Panc1 (cell line): Measurements from ENCODE around the gene PPP1R1A.

Source experiments
- POLR2AphosphoS5 ChIP-seq: IDR thresholded peaks from 2 replicates; pipeline ENCODE4 v1.6.1; 2012; ENCODE audit warnings: mild to moderate bottlenecking, low read depth, low read length, moderate library complexity
- REST ChIP-seq, 2 experiments: IDR thresholded peaks; 2 replicates each; pipeline ENCODE4 v1.6.1; 2011 to 2012; ENCODE audit warnings: low read depth in 2 of 2, control low read depth in 1 of 2, low read length in 1 of 2, mild to moderate bottlenecking in 1 of 2, moderate library complexity in 1 of 2; ENCODE audit not compliant: insufficient read depth in 1 of 2
- SIN3A ChIP-seq: IDR thresholded peaks from 2 replicates; pipeline ENCODE4 v1.6.1; 2012; ENCODE audit warnings: low read depth, mild to moderate bottlenecking, low read length, moderate library complexity, borderline replicate concordance; ENCODE audit not compliant: insufficient read depth

DNA sequence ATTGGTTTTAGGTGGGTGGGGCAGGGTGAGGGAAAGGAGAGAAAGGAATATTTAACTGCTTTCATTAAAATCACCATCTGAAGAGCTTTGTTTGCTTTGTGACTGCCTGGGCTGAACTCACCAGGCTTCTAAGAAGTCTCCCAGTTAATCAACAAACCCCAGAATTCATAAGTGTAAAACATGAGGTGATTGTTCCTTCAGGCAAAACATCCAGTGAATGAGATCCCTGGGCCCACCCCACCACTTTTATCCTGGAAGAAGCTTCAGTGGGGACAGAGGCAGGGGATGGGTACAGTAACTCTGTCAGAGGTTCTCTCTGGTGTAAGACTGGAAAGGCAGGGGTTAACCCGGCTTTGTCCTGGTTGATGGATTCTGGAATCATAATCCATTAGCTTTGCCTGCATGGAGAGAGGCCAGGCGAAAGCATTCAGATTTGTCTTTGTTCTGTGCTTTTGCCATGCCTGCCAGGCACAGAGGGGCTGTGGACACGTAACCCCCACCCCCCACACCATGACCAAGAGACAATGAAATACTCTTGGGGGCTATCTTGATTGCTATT is 22.4 kb downstream of the PPP1R1A start:
- no peak for TF ChIP-seq POLR2AphosphoS5
- TF ChIP-seq REST (IDR thresholded peaks at IDR 0.05; ENCODE audit: insufficient read depth in 1 of 2, low read depth in 2 of 2, low read length in 1 of 2), result no peak
- TF ChIP-seq SIN3A, result no peak
